Right lobe of liver (tissue), 6 donors: ENCODE results near the gene CR1L. TPM values are rescaled to one million over a fixed set of nuclear protein-coding genes. Genes with fewer than 3 reads are reported as not detected.
"Not testable (repeated sequence)": the region's sequence is repeated elsewhere in the genome, so short reads cannot be mapped to it uniquely, and the experiment has no call there.

ENCODE experiments used
- ATAC-seq, 4 donors: fragments of 200-7000 bp; cut with Tn5 transposase; one replicate each; pipeline ENCODE4 v1.9.1; 2020; ENCODE audit warnings: mild to moderate bottlenecking in 4 of 4, moderate library complexity in 4 of 4
- DNase-seq, 3 donors: peaks; one replicate each; pipeline ENCODE4 v3.0.0-alpha.2; 2020
- H3K27ac ChIP-seq, 3 donors: fragments of 200-600 bp; one replicate each; pipeline ENCODE4 v1.8.0; 2022
- H3K27me3 ChIP-seq, 2 donors: fragments of 200-600 bp; one replicate each; pipeline ENCODE4 v1.8.0; 2022
- H3K36me3 ChIP-seq, 4 donors: fragments of 200-600 bp; sonication (generic) in 1 of 4; one replicate each; pipeline versions ENCODE4 v1.5.1 to v1.8.0; 2017 to 2022; ENCODE audit warnings: control low read depth in 1 of 4
- H3K4me1 ChIP-seq, 4 donors: fragments of 200-600 bp; sonication (generic) in 1 of 4; one replicate each; pipeline versions ENCODE4 v1.5.1 to v1.8.0; 2017 to 2022; ENCODE audit warnings: control low read depth in 1 of 4
- H3K4me3 ChIP-seq, 3 donors: fragments of 200-600 bp; one replicate each; pipeline ENCODE4 v1.8.0; 2022
- H3K9me3 ChIP-seq, 4 donors: fragments of 200-600 bp; sonication (generic) in 1 of 4; one replicate each; pipeline versions ENCODE4 v1.5.1 to v1.8.0; 2017 to 2022; ENCODE audit warnings: control low read depth in 1 of 4
- CTCF ChIP-seq, 4 donors: fragments of 200-600 bp in 3 of 4; fragments of 450-650 bp in 1 of 4; IDR thresholded peaks; one replicate each; pipeline versions ENCODE4 v1.5.1 to v1.8.0; 2016 to 2022; ENCODE audit warnings: antibody characterized with exemption in 4 of 4, mild to moderate bottlenecking in 2 of 4
- POLR2A ChIP-seq: fragments of 450-650 bp; IDR thresholded peaks from one replicate; pipeline ENCODE4 v1.6.1; 2017; ENCODE audit warnings: antibody characterized with exemption, mild to moderate bottlenecking
- WGBS: methylation state at CpG from one replicate; pipeline ENCODE4 v1.1.6; 2018; ENCODE audit warnings: low coverage, low lambda C conversion rate; ENCODE audit not compliant: insufficient coverage; ENCODE audit errors: missing lambda C conversion rate; 5-methylcytosine and 5-hydroxymethylcytosine counted together
- intact Hi-C, 2 donors: fragments of 100-400 bp; cut with DNase I; formaldehyde crosslinking; loops; one replicate each; pipeline versions ENCODE4 v1.11.2 to v1.14.1; 2022
- total RNA-seq, 6 experiments: library from RNA; depleted of rRNA in 2 of 6; stranded (reverse); fragments of >200 nt in 2 of 6; fragmentation: NEBNext Ultra II Directional in 3 of 6; extraction: Animal tissue kit (Norgen Biotek cat#: 25700) in 3 of 6; gene quantifications; one replicate each; pipeline versions ENCODE4 v1.1.0 to v1.2.4, GENCODE V29; 2016 to 2023
- donor health status: DM: no; HTN: yes; CAD: no.
- donor health status: DM: no; HTN: no; CAD: no.
- donor health status: DM: no; HTN: no; CAD: no.
- donor health status: DM: no; HTN: yes; CAD: no.
- donor health status: DM: no; HTN: yes; CAD: no.

The CR1L gene
- total RNA-seq, 6 experiments from 2014 or later, result 0.12 to 1.2 (median 0.49) TPM; not detected in 1

- WGBS, result 55% methylated on average over 2 of the region's 2 CpGs
- Histone ChIP-seq H3K27ac (no peak overlapping the region), H3K9me3 (no peaks in the 10 kb centered on the region), H3K27me3 (no peaks in the 10 kb centered on the region), H3K36me3 (no peaks in the 10 kb centered on the region), H3K4me3 (no peak overlapping the region), H3K4me1 (peaks cover 0 to 19% (median 5%) of the 10 kb centered on the region in 4 donors)
- TF ChIP-seq CTCF (IDR thresholded peaks at IDR 0.05), result peak in 1 of 4 donors; percentile 4
- no peak for TF ChIP-seq POLR2A
- ATAC-seq (no peak), DNase-seq (no peak)
- intact Hi-C loops, result no loop called here
These were observed 104.0 kb downstream of the CR1L start for GRCh38 chr1:207748737-207749528.

- Histone ChIP-seq H3K27ac (peak overlapping the region; percentile 77 to 96 (median 84)), H3K27me3 (no peaks in the 10 kb centered on the region), H3K4me3 (peak overlapping the region; percentile 22 to 91 (median 76)), H3K36me3 (no peaks in the 10 kb centered on the region), H3K9me3 (no peaks in the 10 kb centered on the region), H3K4me1 (peaks cover 0 to 38% (median 13%) of the 10 kb centered on the region in 4 donors)
- 20% methylated on average over 5 of the region's 5 CpGs for WGBS
- ATAC-seq (no peak), DNase-seq (no peak)
- TF ChIP-seq CTCF (IDR thresholded peaks at IDR 0.05) (no peak), POLR2A (peak; percentile 16)
- intact Hi-C loops, result no loop called here
These were observed 105.8 kb downstream of the CR1L start for GRCh38 chr1:207750631-207751305.

DNA sequence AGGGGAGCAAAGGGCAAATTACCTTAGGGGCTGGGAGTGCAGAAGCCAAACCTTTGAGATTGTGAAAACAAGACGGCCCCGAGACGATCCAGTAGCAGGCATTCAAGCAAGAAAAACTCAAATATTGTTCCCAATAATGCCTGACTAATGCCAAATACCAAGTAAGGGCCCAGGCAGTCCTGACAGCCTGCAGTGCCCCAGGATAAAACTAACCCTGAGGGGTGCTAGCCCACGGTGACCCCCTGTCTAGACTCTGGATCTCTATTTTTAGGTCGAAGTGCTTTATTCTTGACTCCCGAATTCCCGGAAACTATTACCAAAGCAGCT is 106.5 kb downstream of the CR1L start:
- peaks cover 0 to 44% (median 15%) of the 10 kb centered on the region in 4 donors for H3K4me1 ChIP-seq

GRCh38 chr1:207751790-207752455 is 107.0 kb downstream of the CR1L start, which contains the start of gene CD46:
Gene CD46, plus strand, starts transcription at chr1:207752054. Its CDS starts 159 bp downstream, at chr1:207752213.
- intact Hi-C loops, result no loop called here
- Histone ChIP-seq H3K9me3 (no peaks in the 10 kb centered on the region), H3K4me1 (peaks cover 0 to 44% (median 15%) of the 10 kb centered on the region in 4 donors), H3K4me3 (peak within 1 kb of the TSS; percentile 69 to 91 (median 76)), H3K27me3 (no peaks in the 10 kb centered on the region), H3K27ac (peak within 1 kb of the TSS; percentile 84 to 96 (median 87)), H3K36me3 (no peaks in the 10 kb centered on the region)
- ATAC-seq (peak; percentile 91 to 97 (median 92)), DNase-seq (peak; percentile 98 to 99 (median 98))
- 0% methylated on average over 13 of the region's 55 CpGs for WGBS
- TF ChIP-seq POLR2A (peak; percentile 94), CTCF (IDR thresholded peaks at IDR 0.05) (no peak)

More for the DNA sequence above, 106.5 kb downstream of the CR1L start:
- ATAC-seq, result peak in 2 of 4 donors; percentile 1 to 9
- Histone ChIP-seq H3K4me3 (peak overlapping the region; percentile 22 to 91 (median 76)), H3K27ac (peak overlapping the region; percentile 77 to 96 (median 84))
- DNase-seq, H3K9me3 ChIP-seq, H3K36me3 ChIP-seq, intact Hi-C loops, H3K27me3 ChIP-seq: not testable (repeated sequence)
- 13% methylated on average over 7 of the region's 7 CpGs for WGBS
